ENCODE measurements around the gene CHN2.
A peak's percentile ranks its signal among the peaks of the same experiment; 100 is the strongest.

Gene CHN2

DNA sequence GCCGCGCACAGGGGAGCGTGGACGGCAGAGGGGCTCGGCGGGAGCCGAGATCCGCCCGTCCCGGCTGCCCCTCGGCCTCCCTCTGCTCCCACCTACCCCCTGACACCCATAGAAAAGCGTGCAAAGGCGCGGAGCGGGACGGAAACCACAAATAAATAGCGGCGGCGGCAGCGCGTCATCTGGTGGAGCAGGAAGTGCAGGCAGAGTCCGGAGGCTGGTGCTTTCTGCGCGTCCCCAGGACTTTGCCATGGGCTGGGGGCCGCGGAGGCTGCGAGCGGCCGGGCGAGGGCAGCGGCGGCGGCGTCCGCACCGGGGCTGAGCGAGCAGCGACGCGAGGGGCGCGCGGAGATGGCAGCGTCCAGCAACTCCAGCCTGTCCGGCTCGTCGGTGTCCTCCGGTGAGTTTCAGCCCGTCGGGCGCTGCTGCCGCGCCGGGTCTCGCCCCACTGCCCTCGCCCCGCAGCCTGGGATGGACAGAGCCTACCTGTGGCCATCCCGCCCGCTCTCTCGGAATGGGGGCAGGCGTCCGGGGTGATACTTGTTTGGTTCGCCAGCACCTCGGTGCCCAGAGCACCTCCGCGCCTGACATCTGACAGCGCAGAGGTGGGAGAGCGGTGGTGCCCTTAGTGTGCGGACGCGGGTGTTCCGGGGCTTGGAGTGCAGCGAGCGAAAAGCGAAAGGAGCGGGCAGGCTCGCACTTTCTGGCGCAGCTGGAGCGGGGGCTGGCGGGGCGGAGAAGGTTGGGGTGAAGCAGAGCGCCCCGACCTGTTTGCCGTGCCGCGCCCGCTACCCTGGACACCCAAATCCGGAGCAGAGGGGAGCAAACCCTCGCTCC is at the start of gene CHN2:
Gene CHN2, plus strand, starts transcription at position 182 of the 834 bp plus-strand sequence.
- peak in 1 of 2 donors; percentile 38 for DNase-seq (ENCODE audit: extremely low read depth in 1 of 2, low read depth in 1 of 2)

DNA sequence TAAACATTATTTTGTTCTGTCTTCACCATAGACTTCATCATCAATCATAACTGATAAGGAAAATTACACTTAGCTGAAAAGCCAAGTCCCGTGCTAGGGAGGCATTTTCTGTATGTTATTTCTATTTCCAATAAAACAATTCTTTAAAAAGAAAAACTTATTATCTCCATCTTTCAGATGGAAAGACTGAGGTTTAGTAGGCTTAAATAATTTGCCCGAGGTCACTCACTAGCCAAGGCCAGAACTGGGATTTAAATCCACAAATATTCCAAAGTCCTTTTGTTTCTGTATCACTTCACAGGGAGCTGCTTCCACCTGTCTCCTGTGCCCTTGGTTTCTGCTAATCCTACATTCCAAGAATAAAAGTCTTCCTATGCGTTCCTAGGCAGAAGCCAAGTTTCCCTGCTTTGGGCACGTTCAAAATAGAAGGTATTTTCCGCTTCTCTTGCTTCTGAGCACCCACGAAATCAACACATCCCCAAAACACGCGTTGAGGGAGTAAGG is 49.0 kb upstream of the CHN2 start:
- no peak for DNase-seq (ENCODE audit: extremely low read depth in 1 of 2, low read depth in 1 of 2)

DNA sequence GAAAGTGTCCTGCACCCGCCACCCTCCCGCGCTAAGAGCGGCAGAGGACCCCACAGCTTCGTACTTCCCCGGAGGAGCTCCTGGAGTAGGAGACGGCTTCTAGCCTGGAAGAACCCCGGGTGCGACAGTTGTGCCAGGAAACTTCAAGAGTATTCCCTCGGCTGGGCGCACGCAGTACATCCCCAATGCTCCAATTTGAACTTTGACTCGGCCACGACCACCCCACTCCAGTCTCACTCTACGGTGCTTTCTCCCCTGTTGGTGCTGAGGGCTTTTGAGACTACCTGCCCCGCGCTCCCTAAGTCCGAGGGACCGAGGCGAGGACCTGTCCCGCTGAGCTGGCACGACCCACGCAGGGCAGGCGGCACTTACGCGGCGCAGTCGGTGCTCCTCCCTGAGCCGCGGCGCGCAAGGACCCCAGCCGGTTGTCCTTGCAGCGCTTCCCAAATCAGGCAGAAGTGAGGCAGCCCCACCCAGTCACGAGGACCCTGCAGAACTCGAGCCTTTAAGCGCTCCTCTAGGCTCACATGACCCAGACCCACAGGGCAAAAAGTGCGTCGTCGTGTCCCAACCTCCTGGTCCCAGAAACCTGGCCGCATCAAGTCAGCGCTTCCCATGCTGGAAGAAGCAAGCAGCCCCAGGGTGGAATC is 48.4 kb upstream of the CHN2 start, which contains the start of gene CPVL:
Gene CPVL, minus strand, starts transcription at position 481 of the 650 bp plus-strand sequence. CDS start 25,476 bp downstream, outside the sequence.
- DNase-seq (ENCODE audit: extremely low read depth in 1 of 2, low read depth in 1 of 2): no peak

DNA sequence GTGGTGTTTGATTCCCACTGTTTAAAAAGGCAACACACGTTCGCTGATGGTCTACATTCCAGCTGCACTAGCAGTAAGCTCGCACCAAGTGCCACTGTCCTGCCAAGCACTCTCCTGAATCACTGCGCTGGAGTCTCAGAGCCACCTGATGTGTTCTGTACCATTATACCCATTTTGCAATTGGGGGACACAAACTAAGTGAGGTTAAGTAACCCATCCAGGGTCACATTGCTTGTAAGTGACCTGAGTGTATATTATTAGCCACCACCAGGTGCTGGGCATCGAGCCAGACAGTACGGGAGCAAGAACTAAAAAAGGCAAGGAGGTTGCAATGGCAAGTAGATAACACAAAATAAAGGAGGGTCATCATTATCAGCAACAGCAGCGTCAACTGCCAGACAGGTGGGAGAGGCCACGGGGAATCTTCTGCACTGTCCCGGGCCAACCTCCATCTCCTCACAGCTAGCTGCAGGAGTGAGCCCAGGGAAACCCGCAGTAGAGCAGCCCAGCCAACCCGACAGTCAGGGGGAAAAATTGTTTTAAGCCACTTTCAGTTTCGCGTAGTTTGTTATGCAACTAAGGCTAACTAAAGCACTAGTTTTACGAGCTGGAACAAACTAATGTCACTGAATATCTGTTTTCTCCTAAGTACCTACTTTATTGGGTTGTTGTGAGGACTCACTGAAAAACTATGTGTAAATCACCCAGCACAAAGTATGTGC is 47.5 kb upstream of the CHN2 start:
- DNase-seq (ENCODE audit: extremely low read depth in 1 of 2, low read depth in 1 of 2): no peak

DNA sequence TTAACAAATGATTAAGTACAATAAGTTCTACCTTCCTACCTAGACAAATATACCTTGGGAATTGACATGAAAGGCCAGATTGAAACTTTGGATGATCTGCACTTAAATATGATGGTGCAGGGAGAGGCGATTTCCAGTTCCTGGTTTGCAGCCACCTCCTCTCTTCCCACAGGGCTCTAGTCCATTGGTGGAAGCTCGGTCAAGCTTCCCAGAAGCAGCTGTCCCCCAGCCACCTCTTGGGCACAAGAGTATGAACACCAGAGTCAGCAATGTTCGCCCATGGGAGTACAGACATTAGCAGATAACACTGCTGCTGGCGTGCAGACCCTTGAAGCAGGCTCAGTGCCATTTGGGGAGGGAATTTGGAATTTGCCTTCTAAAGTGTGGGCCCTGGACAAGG is 46.8 kb upstream of the CHN2 start:
- DNase-seq (ENCODE audit: extremely low read depth in 1 of 2, low read depth in 1 of 2): no peak

DNA sequence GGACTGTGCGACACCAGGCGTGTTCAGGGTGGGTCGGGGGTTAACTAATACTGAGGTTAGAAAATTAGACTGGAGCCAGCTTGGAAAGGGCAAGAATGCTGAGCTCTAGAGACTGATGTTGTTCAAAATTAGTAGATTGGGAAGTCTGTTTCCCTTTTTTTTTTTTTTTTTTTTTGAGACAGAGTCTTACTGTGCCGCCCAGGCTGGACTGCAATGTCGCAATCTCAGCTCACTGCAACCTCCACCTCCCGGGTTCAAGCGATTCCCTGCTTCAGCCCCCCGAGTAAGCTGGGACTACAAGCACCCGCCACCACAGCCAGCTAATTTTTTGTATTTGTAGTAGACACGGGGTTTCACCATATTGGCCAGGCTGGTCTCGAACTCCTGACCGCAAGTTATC is 45.5 kb upstream of the CHN2 start:
- DNase-seq (ENCODE audit: extremely low read depth in 1 of 2, low read depth in 1 of 2): no peak

DNA sequence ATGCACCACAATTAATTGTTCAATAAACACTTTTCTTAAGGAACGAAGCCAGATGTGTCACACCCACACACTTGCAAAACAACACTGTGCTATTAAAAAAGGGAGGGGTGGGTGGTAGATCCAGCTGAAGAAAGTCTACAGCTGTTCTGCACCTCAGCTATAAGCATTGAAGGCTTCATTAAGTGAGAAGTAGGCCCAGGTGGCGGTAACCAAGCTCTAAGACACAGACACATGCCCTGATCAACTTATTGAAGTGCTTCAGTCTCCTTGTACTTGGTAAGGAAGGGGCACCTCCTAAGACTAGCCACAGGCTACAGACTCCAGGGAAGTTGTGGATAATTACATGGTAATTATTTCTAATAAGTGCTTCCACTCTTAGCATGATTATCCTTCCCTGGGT is 43.7 kb upstream of the CHN2 start:
- DNase-seq (ENCODE audit: extremely low read depth in 1 of 2, low read depth in 1 of 2): no peak

DNA sequence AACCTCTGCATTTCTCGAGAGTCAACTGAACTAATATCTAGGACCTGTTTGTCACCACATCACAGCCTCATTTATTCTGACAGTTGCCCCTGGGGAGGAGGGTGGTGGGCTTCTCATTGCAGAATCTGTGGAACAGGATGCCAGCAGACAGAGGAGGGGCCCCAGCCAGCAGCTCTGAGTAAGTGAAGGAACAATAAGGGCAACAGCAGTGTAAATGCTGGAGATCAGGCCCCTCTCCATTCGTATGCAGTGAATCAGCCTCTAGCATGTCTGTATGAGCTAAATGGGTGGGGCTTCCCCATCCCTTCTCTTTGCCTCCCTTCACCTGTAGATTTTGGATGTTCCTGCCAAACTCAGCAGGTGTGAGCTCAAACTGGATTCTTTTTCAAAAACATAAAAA is 40.5 kb upstream of the CHN2 start:
- no peak for DNase-seq (ENCODE audit: extremely low read depth in 1 of 2, low read depth in 1 of 2)

DNA sequence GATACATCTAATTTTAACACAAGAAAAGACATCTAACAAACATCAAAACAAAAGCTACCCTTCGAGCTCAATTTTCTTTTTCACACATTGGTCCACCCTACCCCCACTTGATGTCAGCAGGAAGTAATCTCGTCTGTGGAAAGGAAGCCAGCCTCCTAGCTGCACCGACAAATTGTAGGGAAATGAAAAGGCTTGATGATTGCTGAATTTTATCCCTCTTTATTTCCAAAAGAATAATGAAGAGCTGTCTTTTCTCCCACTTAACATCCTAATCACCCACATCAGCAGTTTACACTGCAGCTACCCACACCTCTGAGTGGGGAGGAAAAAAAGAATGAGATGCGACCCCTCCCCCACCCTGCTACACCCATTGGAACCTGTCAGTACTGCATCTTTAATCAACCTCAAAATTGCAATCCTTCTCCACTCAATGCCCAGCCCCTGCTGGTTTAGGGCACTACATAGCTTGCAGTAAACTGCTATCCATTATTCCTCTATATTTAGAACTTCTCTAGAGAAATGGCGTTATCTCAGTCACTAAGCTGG is 37.6 kb upstream of the CHN2 start:
- DNase-seq (ENCODE audit: extremely low read depth in 1 of 2, low read depth in 1 of 2): no peak

DNA sequence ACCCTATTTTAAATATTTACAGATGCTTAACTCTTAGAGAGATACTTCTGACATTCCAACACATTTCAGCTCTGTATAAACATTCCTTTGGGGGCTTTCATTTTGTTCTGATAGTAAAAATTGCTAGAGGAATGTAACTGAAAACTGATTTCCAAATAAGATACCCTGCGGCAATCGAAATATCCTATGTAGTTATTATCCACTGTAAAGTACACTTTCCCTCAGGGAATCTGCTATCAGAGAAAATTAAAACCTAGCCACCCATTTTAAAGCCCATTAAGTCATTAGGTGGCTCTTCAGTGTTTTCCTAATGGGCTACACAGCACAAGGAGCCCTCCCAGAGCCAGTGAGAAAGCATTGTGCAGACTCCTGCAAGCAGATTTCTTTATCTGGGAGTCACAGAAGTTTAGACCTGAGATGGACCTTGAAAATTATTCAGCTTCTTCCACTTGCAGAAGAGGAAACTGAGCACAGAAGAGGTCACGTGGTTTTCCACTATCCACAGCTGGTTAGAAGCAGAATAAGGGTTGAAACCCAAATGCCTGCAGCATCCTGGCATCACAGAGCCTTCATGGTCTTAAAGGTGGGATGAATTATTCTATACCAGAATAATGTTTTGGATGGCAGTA is 35.7 kb upstream of the CHN2 start:
- no peak for DNase-seq (ENCODE audit: extremely low read depth in 1 of 2, low read depth in 1 of 2)

DNA sequence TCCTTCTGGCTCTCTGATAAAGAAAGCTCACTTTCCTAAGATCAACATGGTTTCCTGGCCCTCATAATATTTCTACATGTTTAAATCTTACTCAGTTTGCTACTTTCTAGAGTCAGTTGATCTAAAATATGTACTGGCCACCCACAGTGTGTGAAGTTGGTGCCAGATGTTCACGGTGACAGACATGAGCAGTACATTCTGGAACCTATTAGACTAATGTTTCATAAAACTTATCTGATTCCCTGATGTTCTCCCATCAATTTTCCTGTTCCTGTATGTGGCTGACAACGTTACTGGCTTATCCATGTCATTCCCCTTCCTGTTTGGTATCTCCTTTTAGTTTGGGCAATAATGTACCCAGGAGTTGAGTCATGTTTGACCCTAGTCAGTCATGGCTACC is 34.5 kb upstream of the CHN2 start:
- DNase-seq (ENCODE audit: extremely low read depth in 1 of 2, low read depth in 1 of 2): no peak

DNA sequence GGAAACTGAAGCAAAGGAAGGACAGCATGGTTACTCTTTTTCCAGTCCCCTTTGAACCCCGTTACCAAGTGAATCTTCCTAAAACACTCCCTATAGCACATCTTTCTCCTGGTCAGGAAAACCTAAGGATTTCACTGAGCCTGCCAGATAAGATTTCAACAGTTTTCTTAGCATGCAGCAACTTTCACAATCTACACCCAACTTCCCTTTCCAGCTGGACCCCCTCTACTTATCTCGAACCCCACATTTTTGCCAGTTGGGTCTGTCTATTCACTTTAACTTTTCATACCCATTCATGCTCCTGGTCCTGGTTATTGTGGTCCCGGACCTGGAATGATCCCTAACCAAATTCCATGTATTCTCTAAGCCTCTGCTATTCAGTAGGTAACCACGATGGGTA is 33.3 kb upstream of the CHN2 start:
- no peak for DNase-seq (ENCODE audit: extremely low read depth in 1 of 2, low read depth in 1 of 2)

DNA sequence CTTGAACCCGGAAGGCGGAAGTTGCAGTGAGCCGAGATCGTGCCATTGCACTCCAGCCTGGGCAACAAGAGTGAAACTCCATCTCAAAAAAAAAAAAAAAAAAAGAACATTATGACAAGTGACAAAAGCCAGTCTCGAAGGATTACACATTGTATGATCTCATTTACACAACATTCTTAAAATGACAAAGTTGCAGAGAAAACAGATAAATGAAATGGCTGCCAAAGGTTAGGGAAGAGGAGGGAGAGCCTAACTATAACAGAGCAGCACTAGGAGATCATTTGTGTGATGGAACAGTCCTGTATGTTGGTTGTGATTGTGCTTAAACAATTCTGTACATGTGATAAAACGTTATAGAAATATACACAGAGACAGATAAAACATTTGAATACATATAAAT is 32.0 kb upstream of the CHN2 start:
- DNase-seq (ENCODE audit: extremely low read depth in 1 of 2, low read depth in 1 of 2): no peak

DNA sequence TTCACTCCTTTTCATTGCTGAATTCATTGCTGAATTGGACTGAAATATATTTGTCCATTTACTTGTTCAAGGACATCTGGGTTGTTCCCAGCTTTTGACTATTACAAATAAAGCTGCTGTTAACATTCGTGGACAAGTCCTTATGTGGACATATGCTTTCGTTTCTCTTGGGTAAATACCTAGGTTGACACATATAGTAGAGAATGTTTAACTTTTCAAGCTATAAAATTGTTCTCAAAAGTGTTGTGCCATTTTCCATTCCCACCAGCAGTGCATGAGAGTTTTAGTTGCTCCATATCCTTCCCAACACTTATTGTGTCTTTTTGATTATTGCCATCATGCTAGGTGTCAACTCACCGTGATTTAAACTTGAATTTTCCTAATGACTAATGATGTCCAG is 30.7 kb upstream of the CHN2 start:
- DNase-seq (ENCODE audit: extremely low read depth in 1 of 2, low read depth in 1 of 2): no peak

DNA sequence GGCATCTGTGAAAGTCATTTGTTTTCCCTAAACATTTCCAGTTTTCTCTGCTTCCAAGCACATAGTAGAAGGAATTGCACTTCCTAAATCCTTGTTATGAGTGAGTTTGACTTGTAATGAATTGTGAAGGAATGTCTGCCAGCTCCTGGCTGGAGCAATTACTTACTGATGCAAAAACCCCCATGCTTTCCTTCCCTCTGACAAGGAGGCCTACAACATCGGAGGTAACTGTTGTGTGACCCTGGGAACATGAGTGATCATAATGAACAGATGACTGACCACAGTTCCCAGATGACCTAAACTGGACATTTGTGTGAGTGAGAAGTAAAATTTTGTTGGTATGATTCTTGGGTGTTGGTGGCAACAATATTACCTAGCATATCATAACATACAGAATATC is 26.9 kb upstream of the CHN2 start:
- DNase-seq (ENCODE audit: extremely low read depth in 1 of 2, low read depth in 1 of 2): no peak

DNA sequence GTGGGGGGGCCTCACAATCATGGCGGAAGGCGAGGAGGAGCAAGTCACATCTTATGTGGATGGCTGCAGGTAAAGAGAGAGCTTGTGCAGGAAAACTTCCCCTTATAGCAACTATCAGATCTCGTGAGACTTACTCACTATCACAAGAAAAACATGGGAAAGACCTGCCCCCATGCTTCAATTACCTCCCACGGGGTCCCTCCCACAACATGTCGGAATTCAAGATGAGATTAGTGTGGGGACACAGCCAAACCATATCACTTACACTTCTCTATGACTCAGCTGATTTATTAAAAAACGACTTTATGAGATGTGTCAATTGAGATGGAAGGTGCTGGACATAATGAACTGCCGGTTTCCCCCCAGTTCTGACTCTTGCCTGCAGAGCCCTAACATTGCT is 23.8 kb upstream of the CHN2 start:
- no peak for DNase-seq (ENCODE audit: extremely low read depth in 1 of 2, low read depth in 1 of 2)

DNA sequence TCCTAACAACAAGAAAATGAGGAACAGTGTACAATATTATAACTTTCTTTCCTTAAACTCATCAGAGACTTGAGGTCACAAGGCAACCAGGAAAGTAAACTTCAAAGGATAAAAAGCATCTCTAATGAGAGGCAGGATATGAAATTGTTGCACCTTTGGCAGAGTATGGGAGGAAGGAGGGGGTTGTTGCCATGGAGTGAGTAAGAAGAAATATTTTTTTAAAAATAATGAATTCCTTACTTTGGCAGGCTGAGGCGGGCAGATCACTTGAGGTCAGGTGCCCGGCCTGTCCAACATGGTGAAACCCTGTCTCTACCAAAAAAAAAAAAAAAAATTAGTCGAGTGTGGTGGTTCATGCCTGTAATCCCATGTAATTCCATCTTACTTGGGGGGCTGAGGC is 21.1 kb upstream of the CHN2 start:
- no peak for DNase-seq (ENCODE audit: extremely low read depth in 1 of 2, low read depth in 1 of 2)

DNA sequence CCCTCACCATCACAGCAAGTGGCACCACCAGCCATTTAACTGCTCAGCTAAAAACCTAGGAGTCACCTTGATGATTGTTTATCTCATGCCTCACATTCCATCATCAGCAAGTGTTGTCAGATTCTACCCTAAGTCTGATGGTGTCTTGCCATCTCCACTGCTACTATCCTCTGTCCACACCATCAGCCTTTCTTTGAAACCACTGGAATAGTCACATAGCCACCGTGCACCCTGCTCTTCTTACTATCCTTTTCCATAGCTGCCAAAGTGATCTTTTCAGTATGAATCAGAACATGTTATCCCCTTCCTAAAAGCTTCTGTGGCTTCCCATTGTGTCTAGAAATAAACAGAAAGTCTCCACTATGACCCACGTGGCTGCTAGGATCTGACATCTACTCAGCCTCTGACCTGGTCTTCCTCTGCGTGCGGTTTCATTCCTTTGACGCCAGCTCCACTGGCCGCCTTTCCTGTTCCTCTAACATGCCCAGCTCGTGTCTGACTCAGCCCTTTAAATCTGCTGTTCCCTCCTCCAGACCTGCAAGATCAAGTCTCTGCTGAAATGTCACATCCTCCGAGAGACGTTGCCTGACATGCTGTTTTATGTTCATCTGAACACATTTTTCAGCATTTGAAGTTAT is 16.5 kb upstream of the CHN2 start:
- no peak for DNase-seq (ENCODE audit: extremely low read depth in 1 of 2, low read depth in 1 of 2)

DNA sequence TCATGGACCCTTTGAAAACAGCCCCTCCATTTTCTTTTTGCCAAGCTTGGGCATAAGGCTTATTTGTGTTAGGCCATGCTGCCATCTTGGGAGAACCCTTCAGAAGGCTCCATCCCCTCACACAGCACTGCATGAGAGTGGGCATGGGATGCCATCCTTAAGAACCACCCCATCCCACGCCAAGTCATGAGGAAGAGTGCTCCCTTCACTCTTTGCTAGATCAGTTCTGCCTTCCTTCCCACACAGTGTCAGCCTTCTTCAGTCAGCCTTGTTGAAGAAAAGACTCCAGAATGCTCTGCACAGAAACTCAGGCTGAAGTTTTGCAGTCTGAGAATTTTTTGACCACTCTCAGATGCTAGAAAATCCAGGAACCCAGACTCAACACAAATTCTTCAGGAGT is 15.5 kb upstream of the CHN2 start:
- DNase-seq (ENCODE audit: extremely low read depth in 1 of 2, low read depth in 1 of 2): no peak

DNA sequence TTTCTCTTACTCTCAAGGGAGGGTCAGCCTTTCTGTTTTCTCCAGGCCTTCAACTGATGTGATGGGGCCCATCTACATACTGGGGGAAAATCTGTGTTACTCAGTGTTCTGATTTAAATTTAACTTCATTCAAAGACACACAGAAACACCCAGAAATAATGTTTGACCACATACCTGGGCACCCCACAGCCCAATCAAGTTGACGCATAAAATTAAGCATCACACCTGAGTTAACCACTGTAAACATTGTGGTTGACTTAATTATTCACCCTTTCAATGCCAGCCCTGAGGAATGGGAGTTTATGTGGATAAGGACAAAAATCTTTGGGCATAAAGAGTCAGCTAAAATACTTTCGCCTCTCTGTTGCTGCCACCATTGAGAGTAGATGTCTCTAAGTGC is 10.0 kb upstream of the CHN2 start:
- no peak for DNase-seq (ENCODE audit: extremely low read depth in 1 of 2, low read depth in 1 of 2)
